Activated CD8-positive, alpha-beta T cell treated with anti-CD3 and anti-CD28 coated beads for 36 hours (primary cell): ENCODE measurements around the gene ZHX3. TPM values are rescaled to one million over a fixed set of nuclear protein-coding genes. Genes with fewer than 3 reads are reported as not detected.

ENCODE experiments used
- ATAC-seq: fragments of 200-7000 bp; cut with Tn5 transposase; one replicate; pipeline ENCODE4 v1.10.0; 2021; ENCODE audit warnings: mild to moderate bottlenecking, moderate library complexity
- CTCF ChIA-PET: fragments of 350-600 bp; sonication (Branson Sonifier 250); formaldehyde crosslinking; loops from one replicate; lab custom pipeline; 2021; ENCODE audit warnings: antibody characterized with exemption; lab: Charles Lee
- POLR2A ChIA-PET: fragments of 350-600 bp; sonication (Branson Sonifier 250); formaldehyde crosslinking; loops from one replicate; lab custom pipeline; 2021; ENCODE audit warnings: antibody characterized with exemption; lab: Charles Lee
- DNase-seq: peaks from one replicate; pipeline ENCODE4 v3.0.0-alpha.2; 2020
- H3K27ac Mint-ChIP-seq: one replicate; pipeline ENCODE4 v1.8.0; 2021; ENCODE audit warnings: mild to moderate bottlenecking, mixed read lengths
- H3K27me3 Mint-ChIP-seq: one replicate; pipeline ENCODE4 v1.8.0; 2021; ENCODE audit warnings: mixed read lengths
- H3K36me3 Mint-ChIP-seq: one replicate; pipeline ENCODE4 v1.8.0; 2021; ENCODE audit warnings: low read depth, mixed read lengths
- H3K4me1 Mint-ChIP-seq: one replicate; pipeline ENCODE4 v1.8.0; 2021; ENCODE audit warnings: low read depth, mixed read lengths
- H3K4me3 Mint-ChIP-seq: one replicate; pipeline ENCODE4 v1.8.0; 2021; ENCODE audit warnings: mild to moderate bottlenecking, moderate library complexity, mixed read lengths
- H3K9me3 Mint-ChIP-seq: one replicate; pipeline ENCODE4 v1.8.0; 2021; ENCODE audit warnings: mixed read lengths
- CTCF ChIP-seq: fragments of 200-600 bp; IDR thresholded peaks from one replicate; pipeline ENCODE4 v1.8.0; 2022; ENCODE audit warnings: antibody characterized with exemption, mild to moderate bottlenecking
- intact Hi-C: fragments of 100-400 bp; cut with micrococcal nuclease; formaldehyde crosslinking; loops from one replicate; pipeline ENCODE4 v1.10.0; 2022
- total RNA-seq, 2 experiments: library from RNA; stranded (reverse); gene quantifications; one replicate each; pipeline ENCODE4 v1.2.3, GENCODE V29; 2021

ZHX3 gene
- total RNA-seq, 2 experiments from 2014 or later: 14.1 to 14.2 TPM

- intact Hi-C loops: no loop called here
- Mint-ChIP-seq H3K4me3 (no peak overlapping the region), H3K27me3 (no peaks in the 10 kb centered on the region), H3K36me3 (peaks cover 19% of the 10 kb centered on the region), H3K9me3 (peaks cover 11% of the 10 kb centered on the region), H3K27ac (no peak overlapping the region), H3K4me1 (peaks cover 10% of the 10 kb centered on the region)
- POLR2A ChIA-PET: no interaction called here
- DNase-seq: no peak
- ATAC-seq: no peak
- CTCF ChIA-PET: interaction anchor here (1.1 to 2.1 kb wide), 4 partner anchors 11 to 65 kb away, joined by 3 to 5 read pairs (median 4); no protein-coding TSS in a partner anchor
- no peak for TF ChIP-seq CTCF
Measured at GRCh38 chr20:41200446-41201202, 116.9 kb downstream of the ZHX3 start.

GRCh38 chr20:41198443-41198842, 119.1 kb downstream of the ZHX3 start:
- H3K36me3 Mint-ChIP-seq: peaks cover 21% of the 10 kb centered on the region
- H3K9me3 Mint-ChIP-seq: peaks cover 11% of the 10 kb centered on the region
- no peak overlapping the region for H3K4me3 Mint-ChIP-seq
- ChIA-PET CTCF (interaction anchor here (1.1 kb wide), 1 partner anchor 208 kb away, joined by 4 read pairs; no protein-coding TSS in a partner anchor), POLR2A (no interaction called here)
- H3K4me1 Mint-ChIP-seq: peaks cover 18% of the 10 kb centered on the region
- DNase-seq (no peak), ATAC-seq (no peak)
- H3K27me3 Mint-ChIP-seq: no peaks in the 10 kb centered on the region
- H3K27ac Mint-ChIP-seq: no peak overlapping the region
- intact Hi-C loops: no loop called here
- TF ChIP-seq CTCF: no peak

GRCh38 chr20:41196653-41197225, 120.8 kb downstream of the ZHX3 start:
- Mint-ChIP-seq H3K27me3 (no peaks in the 10 kb centered on the region), H3K27ac (no peak overlapping the region), H3K9me3 (peaks cover 11% of the 10 kb centered on the region), H3K4me3 (no peak overlapping the region), H3K36me3 (peaks cover 25% of the 10 kb centered on the region), H3K4me1 (peaks cover 18% of the 10 kb centered on the region)
- POLR2A ChIA-PET: interaction anchor here (1.2 to 2.5 kb wide), 2 partner anchors 13 to 130 kb away, joined by 3 to 6 read pairs; no protein-coding TSS in a partner anchor
- no peak for DNase-seq
- CTCF ChIA-PET: interaction anchor here (0.8 to 2.1 kb wide), 2 partner anchors 35 to 144 kb away, joined by 3 to 7 read pairs; partner anchors contain the start of gene LPIN3
- intact Hi-C loops: no loop called here
- TF ChIP-seq CTCF: no peak
- peak; percentile 45 for ATAC-seq

- Mint-ChIP-seq H3K4me1 (peaks cover 18% of the 10 kb centered on the region), H3K27me3 (no peaks in the 10 kb centered on the region), H3K4me3 (no peak overlapping the region), H3K36me3 (peaks cover 19% of the 10 kb centered on the region), H3K27ac (no peak overlapping the region), H3K9me3 (peaks cover 10% of the 10 kb centered on the region)
- ChIA-PET POLR2A (interaction anchor here (1.0 kb wide), 1 partner anchor 124 kb away, joined by 3 read pairs; no protein-coding TSS in a partner anchor), CTCF (interaction anchor here (1.7 kb wide), 1 partner anchor 20 kb away, joined by 5 read pairs; no protein-coding TSS in a partner anchor)
- no peak for DNase-seq
- ATAC-seq: no peak
- TF ChIP-seq CTCF: no peak
- intact Hi-C loops: no loop called here
Measured at GRCh38 chr20:41192575-41192974, 125.0 kb downstream of the ZHX3 start.
